CD4-positive, CD25-positive, alpha-beta regulatory T cell (primary cell): ENCODE results near the gene NUP153. TPM values are rescaled to one million over a fixed set of nuclear protein-coding genes. Genes with fewer than 3 reads are reported as not detected.
"Not testable (repeated sequence)": the region's sequence is repeated elsewhere in the genome, so short reads cannot be mapped to it uniquely, and the experiment has no call there.

Experiments used
- ATAC-seq, 2 donors: fragments of 150-1000 bp; cut with Tn5 transposase; one replicate each; pipeline ENCODE4 v1.10.0; 2021; ENCODE audit warnings: low read depth in 2 of 2, moderate number of reproducible peaks in 2 of 2, moderate library complexity in 1 of 2
- DNase-seq, 3 donors: peaks; one replicate each; pipeline versions ENCODE4 v3.0.0 to v3.0.0-alpha.2; 2012 to 2022; ENCODE audit warnings: mixed read lengths in 1 of 3
- H3K27ac ChIP-seq: one replicate; pipeline ENCODE4 v1.7.0; 2013; ENCODE audit warnings: mild to moderate bottlenecking, low read length; ENCODE audit not compliant: insufficient read depth, poor library complexity, severe bottlenecking
- H3K27me3 ChIP-seq: one replicate; pipeline ENCODE4 v1.7.0; 2013; ENCODE audit warnings: low read length; ENCODE audit not compliant: control insufficient read depth, insufficient read depth
- H3K36me3 ChIP-seq: one replicate; pipeline ENCODE4 v1.7.0; 2013; ENCODE audit warnings: mild to moderate bottlenecking, low read length, moderate library complexity; ENCODE audit not compliant: control insufficient read depth, insufficient read depth
- H3K4me1 ChIP-seq: 2 replicates; pipeline ENCODE4 v1.7.0; 2013; ENCODE audit warnings: mild to moderate bottlenecking, low read length; ENCODE audit not compliant: insufficient read depth, control insufficient read depth, poor library complexity, severe bottlenecking
- H3K4me3 ChIP-seq: one replicate; pipeline ENCODE4 v1.7.0; 2013; ENCODE audit warnings: low read depth, mild to moderate bottlenecking, low read length, moderate library complexity
- H3K9me3 ChIP-seq, 2 experiments: 1 replicate in 1 of 2; 2 replicates in 1 of 2; pipeline ENCODE4 v1.7.0; 2013; ENCODE audit warnings: low read length in 2 of 2, mild to moderate bottlenecking in 1 of 2, moderate library complexity in 1 of 2; ENCODE audit not compliant: control insufficient read depth in 2 of 2
- H3K27ac Mint-ChIP-seq, 3 donors: one replicate each; pipeline ENCODE4 v1.8.0; 2020 to 2022; ENCODE audit warnings: mild to moderate bottlenecking in 3 of 3, mixed read lengths in 3 of 3, moderate library complexity in 2 of 3
- H3K27me3 Mint-ChIP-seq: one replicate; pipeline ENCODE4 v1.8.0; 2022; ENCODE audit warnings: mild to moderate bottlenecking, mixed read lengths
- H3K36me3 Mint-ChIP-seq: one replicate; pipeline ENCODE4 v1.8.0; 2020; ENCODE audit warnings: mixed read lengths
- H3K4me1 Mint-ChIP-seq, 4 donors: one replicate each; pipeline ENCODE4 v1.8.0; 2020 to 2022; ENCODE audit warnings: mixed read lengths in 4 of 4, mild to moderate bottlenecking in 1 of 4
- H3K4me3 Mint-ChIP-seq, 4 donors: one replicate each; pipeline ENCODE4 v1.8.0; 2020 to 2022; ENCODE audit warnings: mild to moderate bottlenecking in 4 of 4, mixed read lengths in 4 of 4, moderate library complexity in 3 of 4
- H3K9me3 Mint-ChIP-seq, 7 donors: one replicate each; pipeline ENCODE4 v1.8.0; 2020 to 2022; ENCODE audit warnings: mixed read lengths in 7 of 7, mild to moderate bottlenecking in 3 of 7, moderate library complexity in 2 of 7
- polyA plus RNA-seq, 4 donors: library from polyadenylated mRNA; unstranded; fragments of 300-500 nt; fragmentation: Illumina TruSeq; gene quantifications; one replicate each; pipeline ENCODE4 v1.2.3, GENCODE V29; 2021
- total RNA-seq: library from RNA; stranded (reverse); gene quantifications from one replicate; pipeline ENCODE4 v1.2.3, GENCODE V29; 2022

NUP153 gene
- total and polyA plus RNA-seq, 5 donors from 2014 or later: 4.2 to 64.5 (median 4.5) TPM

GRCh38 chr6:17709476-17709875 is 2.8 kb upstream of the NUP153 start:
- Mint-ChIP-seq H3K27ac (no peak overlapping the region), H3K27me3 (no peaks in the 10 kb centered on the region), H3K4me1 (peaks cover 8 to 29% (median 19%) of the 10 kb centered on the region in 4 donors), H3K9me3 (peaks cover 0 to 2% (median 0%) of the 10 kb centered on the region in 7 donors), H3K36me3 (no peaks in the 10 kb centered on the region), H3K4me3 (peak overlapping the region in 1 of 4 donors; percentile 47)
- H3K36me3 ChIP-seq: no peaks in the 10 kb centered on the region
- peaks cover 16% of the 10 kb centered on the region for H3K4me1 ChIP-seq
- H3K4me3 ChIP-seq: no peak overlapping the region
- no peaks in the 10 kb centered on the region for H3K9me3 ChIP-seq
- H3K27ac ChIP-seq: no peak overlapping the region
- no peaks in the 10 kb centered on the region for H3K27me3 ChIP-seq
- DNase-seq (no peak), ATAC-seq (no peak)

- not testable (repeated sequence) for H3K9me3 Mint-ChIP-seq, DNase-seq, H3K27me3 ChIP-seq, H3K27ac ChIP-seq, H3K27me3 Mint-ChIP-seq, H3K9me3 ChIP-seq, H3K4me3 ChIP-seq, H3K36me3 Mint-ChIP-seq, H3K27ac Mint-ChIP-seq, H3K36me3 ChIP-seq, ATAC-seq
- peaks cover 15 to 36% (median 27%) of the 10 kb centered on the region in 4 donors for H3K4me1 Mint-ChIP-seq
- peaks cover 27% of the 10 kb centered on the region for H3K4me1 ChIP-seq
- H3K4me3 Mint-ChIP-seq: peak overlapping the region in 2 of 4 donors; percentile 84 to 96
Observed at GRCh38 chr6:17708035-17708434, 1.3 kb upstream of the NUP153 start.

GRCh38 chr6:17707371-17707651 is 586 bp upstream of the NUP153 start:
- Histone ChIP-seq H3K4me1 (peaks cover 34% of the 10 kb centered on the region), H3K4me3 (peak overlapping the region; percentile 88), H3K36me3 (no peaks in the 10 kb centered on the region), H3K9me3 (no peaks in the 10 kb centered on the region), H3K27ac (peak overlapping the region; percentile 99), H3K27me3 (no peaks in the 10 kb centered on the region)
- Mint-ChIP-seq H3K27ac (peak overlapping the region; percentile 93 to 98 (median 96)), H3K4me1 (peaks cover 15 to 43% (median 30%) of the 10 kb centered on the region in 4 donors), H3K27me3 (no peaks in the 10 kb centered on the region), H3K4me3 (peak overlapping the region; percentile 92 to 96 (median 95)), H3K36me3 (no peaks in the 10 kb centered on the region), H3K9me3 (peaks cover 0 to 2% (median 0%) of the 10 kb centered on the region in 7 donors)
- DNase-seq: no peak
- no peak for ATAC-seq

GRCh38 chr6:17705778-17706579 is 746 bp downstream of the NUP153 start:
- Histone ChIP-seq H3K4me3 (peak overlapping the region; percentile 93), H3K4me1 (peaks cover 39% of the 10 kb centered on the region), H3K9me3 (no peaks in the 10 kb centered on the region), H3K27me3 (no peaks in the 10 kb centered on the region), H3K27ac (peak overlapping the region; percentile 99), H3K36me3 (no peaks in the 10 kb centered on the region)
- peak; percentile 38 to 43 for ATAC-seq
- H3K27ac Mint-ChIP-seq: peak overlapping the region; percentile 93 to 98 (median 93)
- no peaks in the 10 kb centered on the region for H3K27me3 Mint-ChIP-seq
- peak; percentile 81 to 90 (median 81) for DNase-seq
- peaks cover 15 to 56% (median 36%) of the 10 kb centered on the region in 4 donors for H3K4me1 Mint-ChIP-seq
- H3K4me3 Mint-ChIP-seq: peak overlapping the region; percentile 92 to 96 (median 95)
- peaks cover 0 to 2% (median 0%) of the 10 kb centered on the region in 7 donors for H3K9me3 Mint-ChIP-seq
- H3K36me3 Mint-ChIP-seq: no peaks in the 10 kb centered on the region

- Histone ChIP-seq H3K36me3 (no peaks in the 10 kb centered on the region), H3K9me3 (no peaks in the 10 kb centered on the region), H3K27ac (peak overlapping the region; percentile 99), H3K27me3 (no peaks in the 10 kb centered on the region), H3K4me1 (peaks cover 39% of the 10 kb centered on the region), H3K4me3 (peak overlapping the region; percentile 93)
- Mint-ChIP-seq H3K27me3 (no peaks in the 10 kb centered on the region), H3K27ac (peak overlapping the region; percentile 91 to 93 (median 93)), H3K4me3 (peak overlapping the region; percentile 92 to 96 (median 95)), H3K36me3 (no peaks in the 10 kb centered on the region), H3K4me1 (peaks cover 15 to 62% (median 41%) of the 10 kb centered on the region in 4 donors), H3K9me3 (peaks cover 0 to 2% (median 0%) of the 10 kb centered on the region in 7 donors)
- ATAC-seq (no peak), DNase-seq (no peak)
Observed at GRCh38 chr6:17705428-17705777, 1.3 kb downstream of the NUP153 start.

- peak overlapping the region; percentile 73 to 96 (median 90) for H3K4me3 Mint-ChIP-seq
Observed at GRCh38 chr6:17703256-17703694, 3.5 kb downstream of the NUP153 start.

GRCh38 chr6:17700421-17701416 is 6.0 kb downstream of the NUP153 start:
- Histone ChIP-seq H3K4me3 (no peak overlapping the region), H3K27me3 (no peaks in the 10 kb centered on the region), H3K4me1 (peaks cover 59% of the 10 kb centered on the region), H3K9me3 (no peaks in the 10 kb centered on the region), H3K36me3 (no peaks in the 10 kb centered on the region), H3K27ac (peak overlapping the region; percentile 29)
- Mint-ChIP-seq H3K27ac (peak overlapping the region; percentile 62 to 74 (median 64)), H3K4me3 (peak overlapping the region in 3 of 4 donors; percentile 41 to 83 (median 70)), H3K27me3 (no peaks in the 10 kb centered on the region), H3K4me1 (peaks cover 13 to 78% (median 52%) of the 10 kb centered on the region in 4 donors), H3K9me3 (peaks cover 0 to 1% (median 0%) of the 10 kb centered on the region in 7 donors), H3K36me3 (peaks cover 7% of the 10 kb centered on the region)
- ATAC-seq: no peak
- DNase-seq: no peak

More at GRCh38 chr6:17703256-17703694, 3.5 kb downstream of the NUP153 start:
- ATAC-seq (no peak), DNase-seq (peak in 2 of 3 donors; percentile 29 to 65)
- Histone ChIP-seq H3K4me1 (peaks cover 49% of the 10 kb centered on the region), H3K27me3 (no peaks in the 10 kb centered on the region), H3K9me3 (no peaks in the 10 kb centered on the region), H3K27ac (peak overlapping the region; percentile 99), H3K36me3 (no peaks in the 10 kb centered on the region), H3K4me3 (peak overlapping the region; percentile 82)
- Mint-ChIP-seq H3K27ac (peak overlapping the region in 2 of 3 donors; percentile 62 to 94), H3K9me3 (peaks cover 0 to 2% (median 0%) of the 10 kb centered on the region in 7 donors), H3K4me1 (peaks cover 15 to 72% (median 48%) of the 10 kb centered on the region in 4 donors), H3K27me3 (no peaks in the 10 kb centered on the region), H3K36me3 (peaks cover under 1% of the 10 kb centered on the region)
